ENCODE measurements around the gene BTG2.

Gene BTG2

GRCh38 chr1:203354246-203354645 is 48.9 kb downstream of the BTG2 start:
- H3K27ac ChIP-seq, result no peak overlapping the region
- TF ChIP-seq CTCF (conservative IDR thresholded peaks at IDR 0.05), result no peak

GRCh38 chr1:203359010-203359571 is 53.8 kb downstream of the BTG2 start:
- TF ChIP-seq CTCF (conservative IDR thresholded peaks at IDR 0.05), result no peak
- H3K27ac ChIP-seq, result no peak overlapping the region
